ENCODE measurements around the gene LRSAM1. TPM values are rescaled to one million over a fixed set of nuclear protein-coding genes. Genes with fewer than 3 reads are reported as not detected.
A peak's percentile ranks its signal among the peaks of the same experiment; 100 is the strongest.

Gene LRSAM1
- total and polyA plus RNA-seq, 9 of the 15 experiments (the other 6 are each of a cell fraction or from before 2014, with no cell fraction given), result 0.07 to 16.2 (median 4.7) TPM

- TF ChIP-seq AFF1 (IDR thresholded peaks at IDR 0.05; ENCODE audit: low read depth in 1 of 2, partially characterized antibody in 2 of 2), result peak; percentile 69 to 95
- TF ChIP-seq FOXJ3 (CRISPR knock-in tag; IDR thresholded peaks at IDR 0.05), result no peak
- TF ChIP-seq MIER1 (IDR thresholded peaks at IDR 0.05; ENCODE audit: low read depth), result peak; percentile 59; the same call in 1 of the 2 replicates
- peak; percentile 99 for TF ChIP-seq CREM (IDR thresholded peaks at IDR 0.05; ENCODE audit: low read depth)
- TF ChIP-seq, protein P1, sequence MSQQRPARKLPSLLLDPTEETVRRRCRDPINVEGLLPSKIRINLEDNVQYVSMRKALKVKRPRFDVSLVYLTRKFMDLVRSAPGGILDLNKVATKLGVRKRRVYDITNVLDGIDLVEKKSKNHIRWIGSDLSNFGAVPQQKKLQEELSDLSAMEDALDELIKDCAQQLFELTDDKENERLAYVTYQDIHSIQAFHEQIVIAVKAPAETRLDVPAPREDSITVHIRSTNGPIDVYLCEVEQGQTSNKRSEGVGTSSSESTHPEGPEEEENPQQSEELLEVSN (IDR thresholded peaks at IDR 0.05; ENCODE audit: borderline replicate concordance in 1 of 2, extremely low read depth in 1 of 2, insufficient read depth in 1 of 2, insufficient read length in 1 of 2, low read depth in 1 of 2, low read length in 1 of 2, poor library complexity in 1 of 2, severe bottlenecking in 1 of 2), result peak in 1 of 2 experiments; percentile 22
- no peak for TF ChIP-seq SRSF9 (IDR thresholded peaks at IDR 0.05; ENCODE audit: borderline replicate concordance, low read depth, low read length)
- no peak for TF ChIP-seq SMAD4 (CRISPR knock-in tag; conservative IDR thresholded peaks at IDR 0.05)
- TF ChIP-seq ZNF217 (CRISPR knock-in tag; IDR thresholded peaks at IDR 0.05), result no peak
- TF ChIP-seq SNIP1 (IDR thresholded peaks at IDR 0.05; ENCODE audit: low read depth), result no peak
- 0 out of 2 replicates have a peak, but pooled peaks have one; percentile 20 for TF ChIP-seq JUN (IDR thresholded peaks at IDR 0.05; ENCODE audit: borderline replicate concordance, low read depth, low read length)
- TF ChIP-seq JUN (CRISPR knock-in tag; IDR thresholded peaks at IDR 0.05; ENCODE audit: borderline replicate concordance), result no peak
- no peak for TF ChIP-seq ZNF23 (CRISPR knock-in tag; IDR thresholded peaks at IDR 0.05)
- TF ChIP-seq KDM1A (IDR thresholded peaks at IDR 0.05), result no peak; a peak in 1 of 4 replicates
- no peak for TF ChIP-seq ZFP30 (CRISPR knock-in tag; IDR thresholded peaks at IDR 0.05; ENCODE audit: borderline replicate concordance)
- no peak for TF ChIP-seq VEZF1 (CRISPR knock-in tag; IDR thresholded peaks at IDR 0.05)
- no peak for TF ChIP-seq NR2F6 (CRISPR knock-in tag; IDR thresholded peaks at IDR 0.05)
- TF ChIP-seq TAF9B (IDR thresholded peaks at IDR 0.05; ENCODE audit: partially characterized antibody), result no peak
- TF ChIP-seq CBFA2T3 (IDR thresholded peaks at IDR 0.05), result no peak
- no peak for TF ChIP-seq PPARD (CRISPR knock-in tag; IDR thresholded peaks at IDR 0.05)
- TF ChIP-seq ZFPM2 (CRISPR knock-in tag; IDR thresholded peaks at IDR 0.05), result no peak
- no peak for TF ChIP-seq LARP7 (IDR thresholded peaks at IDR 0.05)
- TF ChIP-seq NFATC3 (IDR thresholded peaks at IDR 0.05), result no peak
- no peak for TF ChIP-seq HIVEP1 (CRISPR knock-in tag; IDR thresholded peaks at IDR 0.05)
- TF ChIP-seq KDM5B (IDR thresholded peaks at IDR 0.05; ENCODE audit: insufficient replicate concordance, low read depth, low read length), result peak; percentile 96
Measured at GRCh38 chr9:127423934-127424675, 27.2 kb upstream of the LRSAM1 start, which contains the start of gene ZNF79 (continued).

All from K562 (cell line).